ENCODE measurements around the gene RGS6.

RGS6 gene

DNA sequence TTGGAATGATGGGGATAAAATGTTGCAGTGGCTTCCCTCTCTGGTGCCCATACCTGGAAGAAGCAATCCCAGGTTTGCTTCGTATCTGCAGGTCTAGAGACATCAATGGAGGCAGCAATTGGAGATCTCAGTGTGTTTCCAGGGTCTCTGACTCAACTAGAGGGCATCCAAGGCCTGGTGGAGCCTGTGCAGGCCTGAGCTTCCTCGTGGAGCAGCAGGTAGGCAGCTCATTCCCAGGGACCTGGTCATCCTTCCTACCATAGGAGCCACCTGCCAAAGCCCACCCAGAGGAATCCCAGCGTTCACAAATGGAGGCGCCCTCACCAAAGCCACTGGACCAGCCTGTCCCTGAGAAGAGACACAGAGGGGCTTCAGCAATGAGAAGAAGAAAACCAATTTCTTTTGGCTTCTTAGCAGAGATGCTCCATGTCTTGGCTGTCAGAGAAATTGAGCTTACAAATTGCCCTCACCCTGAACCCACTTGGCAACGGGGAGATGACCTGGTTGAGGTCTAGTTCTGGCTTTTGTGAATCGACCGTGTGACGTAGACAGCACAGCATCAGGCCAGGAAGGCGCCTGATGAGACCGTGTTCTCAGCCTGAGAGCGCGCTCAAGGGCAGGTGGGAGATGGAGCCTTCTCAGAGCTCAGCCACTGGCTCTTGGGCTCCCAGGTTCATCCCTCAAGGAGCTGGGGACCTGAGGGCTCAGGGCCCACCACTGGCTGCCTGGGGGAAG lies 678.0 kb downstream of the RGS6 start:
- DNase-seq, result no peak
- no peak for ATAC-seq

DNA sequence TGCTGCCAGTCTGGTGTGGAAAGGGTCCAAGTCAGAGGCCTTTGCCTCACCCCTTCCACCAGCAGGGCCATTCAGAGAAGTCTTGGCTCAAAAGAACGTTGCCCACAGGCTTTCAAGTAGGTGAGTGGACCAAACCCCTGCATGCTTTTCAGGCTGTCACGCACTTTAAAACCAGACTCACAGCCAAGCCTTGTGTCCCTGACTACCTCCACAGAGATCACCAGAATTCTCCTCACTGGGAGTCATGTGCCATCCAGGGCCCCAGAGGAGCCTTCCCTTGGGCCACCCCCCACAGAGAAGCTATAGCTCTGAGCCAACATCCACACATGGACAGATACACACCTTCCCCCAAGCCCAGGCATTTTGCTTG lies 678.6 kb downstream of the RGS6 start:
- DNase-seq (peak; percentile 0), ATAC-seq (no peak)

DNA sequence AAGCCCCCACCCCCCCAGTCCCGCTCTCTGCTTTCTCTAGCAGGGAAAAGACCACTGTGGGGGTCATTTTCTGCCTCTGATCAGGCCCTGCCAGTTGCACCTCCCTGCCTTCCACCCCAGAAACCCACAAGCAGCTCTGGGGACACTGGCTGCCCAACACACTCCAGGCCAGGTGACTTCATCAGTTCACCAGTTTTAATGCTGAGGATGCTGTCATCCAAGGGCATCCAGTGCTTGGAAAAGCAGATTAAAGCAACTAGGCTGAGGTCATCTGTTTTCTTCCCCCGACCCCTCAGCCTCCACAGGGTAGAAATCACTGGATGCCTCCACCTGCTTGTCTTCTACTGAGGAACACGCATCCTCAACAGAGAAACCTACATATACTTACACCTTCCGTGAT lies 679.3 kb downstream of the RGS6 start:
- ATAC-seq (no peak), DNase-seq (no peak)

DNA sequence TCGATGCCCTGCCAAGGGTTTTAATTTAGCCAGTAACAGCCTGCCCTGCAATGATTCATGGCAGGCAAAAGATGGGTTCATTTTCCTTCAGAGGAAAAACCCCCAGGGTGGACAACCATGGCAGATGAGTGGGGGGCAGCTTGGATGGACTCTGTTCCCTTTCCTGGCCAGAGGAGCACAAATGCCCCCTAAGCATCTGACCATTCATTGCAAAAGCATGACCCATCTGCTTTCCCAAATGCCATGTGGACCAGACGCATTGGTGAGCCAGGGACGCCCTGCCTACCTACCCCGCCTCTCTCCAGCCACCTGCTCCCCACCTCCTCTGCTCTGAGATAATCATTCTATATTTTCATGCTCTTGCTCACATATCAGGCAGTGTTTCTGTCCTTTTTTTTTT lies 679.8 kb downstream of the RGS6 start:
- ATAC-seq (no peak), DNase-seq (no peak)

DNA sequence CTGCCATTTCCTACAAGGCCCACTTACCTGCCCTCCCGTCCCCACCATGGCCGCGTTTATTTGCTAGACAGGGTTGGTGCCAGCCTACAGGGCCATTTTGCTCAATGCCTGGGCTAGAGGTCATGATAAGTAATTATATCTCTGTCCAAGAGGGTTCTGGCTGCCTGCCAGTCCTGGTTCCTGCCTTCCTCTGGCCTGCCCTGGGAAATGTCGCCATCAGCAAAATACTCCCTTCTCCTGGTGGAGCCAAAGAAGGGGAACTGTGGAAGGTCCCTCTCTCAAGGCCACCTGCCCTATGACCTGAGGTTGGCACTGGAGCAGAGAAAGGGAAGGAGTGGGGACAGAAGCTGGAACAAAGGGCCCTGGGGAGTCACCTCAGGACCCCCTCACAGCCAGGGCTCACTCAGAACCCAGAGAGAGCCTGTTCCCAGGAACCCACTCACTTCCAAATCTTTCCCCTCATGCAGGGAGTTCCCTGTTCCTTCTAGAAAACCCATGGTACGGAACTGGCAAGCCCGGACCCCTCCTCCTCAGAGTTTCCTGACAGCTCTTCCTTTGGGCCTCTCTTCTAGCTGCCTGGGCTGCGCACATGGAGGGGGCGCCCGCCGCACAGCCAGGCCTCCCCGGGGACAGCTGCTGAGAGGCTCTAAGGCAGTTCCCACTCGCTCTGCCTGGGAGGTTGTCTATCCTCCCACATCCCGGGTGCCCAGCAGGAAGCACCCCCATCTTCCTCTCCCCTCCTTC lies 681.2 kb downstream of the RGS6 start:
- ATAC-seq, result no peak
- no peak for DNase-seq

DNA sequence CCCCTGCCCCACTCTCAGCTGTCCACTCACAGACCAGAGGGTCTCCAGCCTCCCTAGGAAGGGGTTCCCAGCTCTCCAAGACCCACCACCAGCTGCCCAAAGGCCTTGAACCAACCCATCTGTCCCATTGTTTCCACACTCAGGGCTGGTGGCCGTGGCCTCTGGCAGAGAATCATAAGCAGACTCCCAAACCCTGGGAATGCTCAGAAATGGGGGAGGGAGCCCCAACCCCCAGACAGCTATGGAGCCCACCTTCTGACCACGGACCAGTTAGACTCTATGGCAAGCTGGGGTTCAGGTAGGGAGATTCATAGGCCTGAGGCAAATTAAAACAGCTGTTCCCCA lies 681.7 kb downstream of the RGS6 start:
- no peak for DNase-seq
- ATAC-seq, result no peak

DNA sequence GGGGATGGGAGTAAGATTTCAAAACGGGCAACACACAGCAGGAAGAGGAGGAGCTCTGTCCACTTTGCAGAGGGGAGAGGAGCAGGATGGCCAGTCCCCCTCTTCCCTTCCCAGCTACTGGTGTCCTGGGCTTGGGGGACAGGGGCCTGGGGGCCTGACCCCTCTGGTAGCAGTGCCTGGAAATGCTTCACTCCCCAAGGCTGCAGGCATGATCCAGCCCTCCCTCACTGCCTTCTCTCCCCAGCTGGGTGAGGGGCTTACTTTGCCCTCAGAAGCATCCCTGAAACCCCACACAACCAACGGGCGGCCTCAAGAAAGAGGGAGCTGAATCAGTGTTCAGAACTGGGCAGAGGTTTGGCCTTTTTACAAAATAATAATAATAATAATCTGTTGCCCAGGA lies 682.1 kb downstream of the RGS6 start:
- no peak for ATAC-seq
- DNase-seq, result no peak

DNA sequence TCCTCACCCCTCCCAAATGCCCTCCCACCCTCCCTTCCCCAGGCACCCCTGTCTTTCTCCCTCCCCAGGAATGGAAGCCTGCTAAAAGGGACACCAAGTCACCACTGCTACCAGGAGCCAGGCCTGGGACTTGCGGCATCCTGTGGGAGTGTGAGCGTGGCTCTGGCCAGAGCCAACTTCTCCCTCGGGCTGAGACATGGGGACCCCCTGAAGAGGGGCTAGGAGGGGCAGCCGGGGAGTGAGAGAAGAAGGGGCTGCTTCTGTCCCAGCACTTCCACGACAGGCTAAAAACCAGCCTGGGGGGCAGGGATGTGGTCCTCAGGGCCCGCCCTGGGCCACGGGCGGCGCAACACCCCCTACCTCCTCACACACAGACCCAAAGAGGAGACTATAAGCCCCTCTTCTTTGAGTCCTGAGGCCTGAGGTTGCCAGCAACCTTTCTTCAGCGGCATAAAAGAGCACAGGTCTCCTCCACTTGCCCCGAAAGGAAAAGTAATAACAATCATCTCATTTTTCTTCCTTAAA lies 682.7 kb downstream of the RGS6 start:
- no peak for ATAC-seq
- DNase-seq, result no peak

DNA sequence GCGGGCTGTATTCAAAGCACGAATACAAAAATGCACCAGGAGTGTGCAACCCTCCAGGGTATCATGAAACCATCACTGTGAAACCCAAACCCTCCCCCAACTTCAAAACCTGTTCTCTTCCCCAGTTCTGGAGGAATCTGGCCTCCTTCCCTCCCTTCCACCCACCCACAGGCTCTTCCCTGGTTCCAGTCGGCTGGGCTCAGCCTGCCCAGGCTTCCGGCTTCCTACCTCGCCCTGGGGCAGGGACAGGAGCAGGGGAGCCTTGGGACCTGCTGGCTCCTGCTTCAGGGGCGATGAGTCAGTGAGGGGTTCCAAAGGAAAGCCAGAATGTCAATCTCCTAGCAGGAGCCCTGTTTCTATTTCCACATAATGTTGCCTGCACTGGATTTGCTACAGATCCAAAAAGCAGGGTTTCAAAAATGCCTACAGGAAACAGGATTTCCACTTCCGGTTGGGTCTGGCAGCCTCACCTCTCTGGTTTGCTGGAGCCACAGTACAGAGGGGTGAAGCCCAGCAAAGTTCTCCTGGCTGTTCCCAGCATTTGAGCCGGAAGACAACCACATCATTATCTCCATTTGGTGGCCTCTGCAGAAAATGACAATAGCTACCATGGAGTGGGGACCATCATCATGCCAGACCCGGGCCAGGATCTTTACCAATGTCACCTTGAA lies 683.4 kb downstream of the RGS6 start:
- DNase-seq, result no peak

More for the DNA sequence above, 683.4 kb downstream of the RGS6 start:
- no peak for ATAC-seq
